ENCODE measurements around the gene ACTL6B. TPM values are rescaled to one million over a fixed set of nuclear protein-coding genes. Genes with fewer than 3 reads are reported as not detected.
A peak's percentile ranks its signal among the peaks of the same experiment; 100 is the strongest.
"Not testable (repeated sequence)": the region's sequence is repeated elsewhere in the genome, so short reads cannot be mapped to it uniquely, and the experiment has no call there.

The ACTL6B gene
- total RNA-seq, 2 donors from 2014 or later: not detected

GRCh38 chr7:100675581-100676350 lies 19.5 kb upstream of the ACTL6B start:
- intact Hi-C loops (cut with DNase I): no loop called here
- peak; percentile 95 for DNase-seq (ENCODE audit: low spot score)

- DNase-seq (ENCODE audit: low spot score): no peak
- intact Hi-C loops (cut with DNase I): no loop called here
Observed at GRCh38 chr7:100675105-100675451, 18.8 kb upstream of the ACTL6B start.

- no peak for DNase-seq (ENCODE audit: low spot score)
- intact Hi-C loops (cut with DNase I): no loop called here
Observed at GRCh38 chr7:100674411-100675104, 18.3 kb upstream of the ACTL6B start.

GRCh38 chr7:100673942-100674410 lies 17.7 kb upstream of the ACTL6B start:
- intact Hi-C loops (cut with DNase I): no loop called here
- DNase-seq (ENCODE audit: low spot score): peak; percentile 90

GRCh38 chr7:100673302-100673941 lies 17.2 kb upstream of the ACTL6B start, which contains the start of gene GNB2:
TSS of gene GNB2 (plus strand) at chr7:100673740. CDS start at chr7:100676266, 2,526 bp downstream.
- DNase-seq (ENCODE audit: low spot score): peak; percentile 100
- intact Hi-C loops (cut with DNase I): no loop called here

GRCh38 chr7:100671353-100672327 lies 15.4 kb upstream of the ACTL6B start:
- no peak for DNase-seq (ENCODE audit: low spot score)
- intact Hi-C loops (cut with DNase I): no loop called here

- intact Hi-C loops (cut with DNase I): no loop called here
- no peak for DNase-seq (ENCODE audit: low spot score)
Observed at GRCh38 chr7:100670074-100670473, 13.8 kb upstream of the ACTL6B start.

GRCh38 chr7:100669106-100669505 lies 12.9 kb upstream of the ACTL6B start:
- DNase-seq (ENCODE audit: low spot score); intact Hi-C loops (cut with DNase I): not testable (repeated sequence)

GRCh38 chr7:100668069-100668449 lies 11.8 kb upstream of the ACTL6B start:
- no peak for DNase-seq (ENCODE audit: low spot score)
- intact Hi-C loops (cut with DNase I): no loop called here

- intact Hi-C loops (cut with DNase I): no loop called here
- DNase-seq (ENCODE audit: low spot score): no peak
Observed at GRCh38 chr7:100667331-100668068, 11.3 kb upstream of the ACTL6B start.

- DNase-seq (ENCODE audit: low spot score): no peak
- intact Hi-C loops (cut with DNase I): no loop called here
Observed at GRCh38 chr7:100665168-100665726, 9.0 kb upstream of the ACTL6B start.

GRCh38 chr7:100662194-100662776 lies 6.0 kb upstream of the ACTL6B start:
- intact Hi-C loops (cut with DNase I); DNase-seq (ENCODE audit: low spot score): not testable (repeated sequence)

- intact Hi-C loops (cut with DNase I): no loop called here
- DNase-seq (ENCODE audit: low spot score): no peak
Observed at GRCh38 chr7:100654908-100655831, 1.1 kb downstream of the ACTL6B start.

- intact Hi-C loops (cut with DNase I): no loop called here
- no peak for DNase-seq (ENCODE audit: low spot score)
Observed at GRCh38 chr7:100649826-100650565, 6.3 kb downstream of the ACTL6B start.

- intact Hi-C loops (cut with DNase I): no loop called here
- DNase-seq (ENCODE audit: low spot score): no peak
Observed at GRCh38 chr7:100642534-100642907, 13.7 kb downstream of the ACTL6B start.

- DNase-seq (ENCODE audit: low spot score): no peak
- intact Hi-C loops (cut with DNase I): no loop called here
Observed at GRCh38 chr7:100641860-100642533, 14.3 kb downstream of the ACTL6B start.
